ENCODE data around the gene NEK6. TPM values are rescaled to one million over a fixed set of nuclear protein-coding genes. Genes with fewer than 3 reads are reported as not detected.

NEK6 gene
- 14.6 and 20.6 TPM in 2 replicates for total RNA-seq

- peak; percentile 51 to 59 for DNase-seq (ENCODE audit: low read depth in 2 of 2)
Measured at GRCh38 chr9:124257844-124258606, at the start of gene NEK6. NEK6 (plus strand) TSS chr9:124257949; CDS start chr9:124301965, 44,016 bp downstream.

GRCh38 chr9:124208571-124208970, 49.2 kb upstream of the NEK6 start:
- no peak for DNase-seq (ENCODE audit: low read depth in 2 of 2)

GRCh38 chr9:124209279-124209678, 48.5 kb upstream of the NEK6 start:
- DNase-seq (ENCODE audit: low read depth in 2 of 2): no peak

- no peak for DNase-seq (ENCODE audit: low read depth in 2 of 2)
Measured at GRCh38 chr9:124209774-124210173, 48.0 kb upstream of the NEK6 start.

- no peak for DNase-seq (ENCODE audit: low read depth in 2 of 2)
Measured at GRCh38 chr9:124210697-124211096, 47.1 kb upstream of the NEK6 start.

GRCh38 chr9:124212381-124213050, 45.2 kb upstream of the NEK6 start:
- peak in 1 of 2 donors; percentile 60 for DNase-seq (ENCODE audit: low read depth in 2 of 2)

- DNase-seq (ENCODE audit: low read depth in 2 of 2): no peak
Measured at GRCh38 chr9:124213396-124213795, 44.4 kb upstream of the NEK6 start.

GRCh38 chr9:124214116-124214515, 43.6 kb upstream of the NEK6 start:
- DNase-seq (ENCODE audit: low read depth in 2 of 2): peak; percentile 41 to 52

GRCh38 chr9:124214596-124215367, 43.0 kb upstream of the NEK6 start:
- DNase-seq (ENCODE audit: low read depth in 2 of 2): no peak

GRCh38 chr9:124215368-124215910, 42.3 kb upstream of the NEK6 start:
- no peak for DNase-seq (ENCODE audit: low read depth in 2 of 2)

GRCh38 chr9:124215956-124216355, 41.8 kb upstream of the NEK6 start:
- no peak for DNase-seq (ENCODE audit: low read depth in 2 of 2)

- DNase-seq (ENCODE audit: low read depth in 2 of 2): peak in 1 of 2 donors; percentile 35
Measured at GRCh38 chr9:124216474-124217176, 41.1 kb upstream of the NEK6 start.

GRCh38 chr9:124217836-124218437, 39.8 kb upstream of the NEK6 start:
- DNase-seq (ENCODE audit: low read depth in 2 of 2): no peak

- DNase-seq (ENCODE audit: low read depth in 2 of 2): peak; percentile 49 to 80
Measured at GRCh38 chr9:124218438-124218982, 39.2 kb upstream of the NEK6 start.

- DNase-seq (ENCODE audit: low read depth in 2 of 2): no peak
Measured at GRCh38 chr9:124218987-124219461, 38.7 kb upstream of the NEK6 start.

- DNase-seq (ENCODE audit: low read depth in 2 of 2): peak; percentile 73 to 77
Measured at GRCh38 chr9:124220946-124221451, 36.8 kb upstream of the NEK6 start.

- no peak for DNase-seq (ENCODE audit: low read depth in 2 of 2)
Measured at GRCh38 chr9:124221676-124222075, 36.1 kb upstream of the NEK6 start.

- DNase-seq (ENCODE audit: low read depth in 2 of 2): no peak
Measured at GRCh38 chr9:124222109-124222508, 35.6 kb upstream of the NEK6 start.

GRCh38 chr9:124222918-124223720, 34.6 kb upstream of the NEK6 start:
- peak; percentile 60 to 79 for DNase-seq (ENCODE audit: low read depth in 2 of 2)
